ENCODE measurements around the gene P2RX6. TPM values are rescaled to one million over a fixed set of nuclear protein-coding genes. Genes with fewer than 3 reads are reported as not detected.

The P2RX6 gene
- total and polyA plus RNA-seq, 9 of the 15 experiments (the other 6 are each of a cell fraction or from before 2014, with no cell fraction given) = 0.01 to 3.9 (median 1.5) TPM; not detected in 1

DNA sequence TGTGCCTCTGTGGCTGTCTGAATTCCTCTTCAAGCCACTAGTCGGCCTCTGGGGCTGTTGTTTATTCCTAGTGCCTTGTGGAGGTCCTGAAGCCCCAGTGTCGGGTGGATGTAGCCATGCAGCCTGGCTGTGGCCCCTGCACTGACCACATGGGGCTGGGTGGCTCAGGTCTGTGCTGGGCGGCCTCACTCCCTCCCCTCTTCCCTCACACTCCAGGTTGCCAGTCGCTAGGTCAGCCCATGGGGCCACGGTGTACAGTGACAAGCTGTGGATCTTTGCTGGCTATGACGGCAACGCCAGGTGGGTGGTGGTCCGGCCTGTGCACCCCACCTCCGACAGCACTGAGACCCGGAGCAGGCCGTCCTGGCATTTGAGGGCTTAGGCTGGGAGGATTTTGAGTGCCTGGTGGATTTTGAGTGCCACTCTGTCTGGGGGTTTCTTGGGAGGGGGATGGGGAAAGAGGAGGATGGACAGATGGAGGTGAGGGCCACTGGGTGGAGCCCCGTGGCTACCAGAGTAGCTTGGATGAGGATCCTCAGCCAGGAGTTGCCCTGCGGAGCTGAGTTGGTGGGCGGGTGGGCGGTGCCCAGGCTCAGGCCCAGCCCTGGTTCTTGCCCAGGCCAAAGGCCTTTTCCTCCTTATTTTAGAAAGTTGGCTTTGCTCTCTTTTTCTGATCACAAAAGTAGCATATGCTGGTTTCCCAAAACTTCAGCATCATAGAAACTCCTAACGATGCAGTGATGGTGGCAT lies 26.2 kb upstream of the P2RX6 start (continued):
- TF ChIP-seq, protein P1, sequence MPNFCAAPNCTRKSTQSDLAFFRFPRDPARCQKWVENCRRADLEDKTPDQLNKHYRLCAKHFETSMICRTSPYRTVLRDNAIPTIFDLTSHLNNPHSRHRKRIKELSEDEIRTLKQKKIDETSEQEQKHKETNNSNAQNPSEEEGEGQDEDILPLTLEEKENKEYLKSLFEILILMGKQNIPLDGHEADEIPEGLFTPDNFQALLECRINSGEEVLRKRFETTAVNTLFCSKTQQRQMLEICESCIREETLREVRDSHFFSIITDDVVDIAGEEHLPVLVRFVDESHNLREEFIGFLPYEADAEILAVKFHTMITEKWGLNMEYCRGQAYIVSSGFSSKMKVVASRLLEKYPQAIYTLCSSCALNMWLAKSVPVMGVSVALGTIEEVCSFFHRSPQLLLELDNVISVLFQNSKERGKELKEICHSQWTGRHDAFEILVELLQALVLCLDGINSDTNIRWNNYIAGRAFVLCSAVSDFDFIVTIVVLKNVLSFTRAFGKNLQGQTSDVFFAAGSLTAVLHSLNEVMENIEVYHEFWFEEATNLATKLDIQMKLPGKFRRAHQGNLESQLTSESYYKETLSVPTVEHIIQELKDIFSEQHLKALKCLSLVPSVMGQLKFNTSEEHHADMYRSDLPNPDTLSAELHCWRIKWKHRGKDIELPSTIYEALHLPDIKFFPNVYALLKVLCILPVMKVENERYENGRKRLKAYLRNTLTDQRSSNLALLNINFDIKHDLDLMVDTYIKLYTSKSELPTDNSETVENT (CRISPR knock-in tag; IDR thresholded peaks at IDR 0.05) = peak; percentile 85

DNA sequence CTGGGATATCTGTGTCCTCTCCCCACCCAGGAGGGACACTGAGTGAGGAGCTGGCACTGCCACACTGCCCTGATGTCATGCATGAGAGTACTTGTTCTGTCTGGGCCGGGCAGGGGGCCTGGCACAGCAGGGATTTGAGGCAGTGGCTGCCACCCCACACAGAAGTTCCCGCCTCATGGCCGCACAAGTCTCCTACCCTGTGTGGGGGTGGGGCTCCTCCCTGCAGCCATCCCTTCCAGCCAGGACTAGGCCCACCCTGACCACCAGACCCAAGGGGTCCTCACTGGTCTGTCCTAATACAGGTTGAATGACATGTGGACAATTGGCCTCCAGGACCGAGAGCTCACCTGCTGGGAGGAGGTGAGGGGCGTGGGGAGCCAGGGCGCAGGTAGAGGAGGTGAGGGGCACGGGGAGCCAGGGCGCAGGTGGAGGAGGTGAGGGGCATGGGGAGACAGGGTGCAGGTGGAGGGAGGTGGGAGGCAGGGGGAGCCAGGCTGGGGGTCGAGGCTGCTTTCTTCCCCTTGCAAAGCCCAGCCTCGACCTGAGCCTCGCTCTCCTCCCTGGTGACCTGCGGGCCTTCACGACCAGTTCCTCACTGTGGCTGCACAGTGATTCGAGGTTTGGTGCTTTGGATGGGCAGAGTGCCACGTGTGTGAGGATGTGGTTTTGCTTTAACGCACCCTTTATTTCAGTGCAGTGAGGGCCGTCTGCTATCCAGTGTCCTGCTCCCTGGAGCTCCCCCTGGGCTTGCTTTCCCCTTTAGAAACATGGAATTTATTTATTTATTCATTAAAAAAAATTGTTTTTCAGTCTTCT lies 25.4 kb upstream of the P2RX6 start:
- FAIRE-seq (peak; percentile 62), DNase-seq (ENCODE audit: extremely low read depth in 1 of 4, low spot score in 3 of 4) (no peak), ATAC-seq (no peak)
- no peaks in the 10 kb centered on the region for H3K9me3 ChIP-seq (replicated peaks; ENCODE audit: control insufficient read depth, insufficient read depth, low read depth, low read length)
- H3K4me3 ChIP-seq = no peak overlapping the region
- peaks cover 88% of the 10 kb centered on the region for H3K36me3 ChIP-seq (ENCODE audit: control insufficient read depth, insufficient read depth, low read length)
- peak overlapping the region in 1 of 2 experiments; percentile 78; a peak in 2 of 4 replicates for H3K9ac ChIP-seq (ENCODE audit: insufficient read depth in 1 of 2, low read depth in 2 of 2, low read length in 2 of 2)
- H2AFZ ChIP-seq (ENCODE audit: low read depth, low read length) = no peak overlapping the region
- intact Hi-C loops (cut with micrococcal nuclease) (no loop called here), in situ Hi-C loops (cut with MboI) (no loop called here)
- peaks cover 15% of the 10 kb centered on the region for H3K9me1 ChIP-seq (ENCODE audit: control insufficient read depth, insufficient read depth, low read length)
- H3K79me2 ChIP-seq (ENCODE audit: control insufficient read depth, insufficient read depth, low read length) = no peaks in the 10 kb centered on the region
- H4K20me1 ChIP-seq (replicated peaks; ENCODE audit: control insufficient read depth, insufficient read depth, low read length) = peaks cover 14% of the 10 kb centered on the region; the same call in 1 of the 2 replicates
- peaks cover 0 to 53% of the 10 kb centered on the region in 2 experiments; a peak in 2 of 5 replicates for H3K4me1 ChIP-seq (replicated peaks in 1 of 2; ENCODE audit: control insufficient read depth in 2 of 2, insufficient read depth in 2 of 2, low read length in 2 of 2)
- no peaks in the 10 kb centered on the region for H3K27me3 ChIP-seq (ENCODE audit: control insufficient read depth in 2 of 2, insufficient read depth in 2 of 2, low read length in 2 of 2)
- BruUV-seq (replicated peaks) = no TSS peak
- ChIA-PET POLR2A (interaction anchor here (0.6 to 17.9 kb wide), 9 partner anchors 7 to 648 kb away, joined by 3 to 451 read pairs (median 6); partner anchors contain the start of genes AIFM3, LZTR1 and THAP7), CTCF (ENCODE audit: low intra/inter-chr PET ratio) (no interaction called here)
- H3K27ac ChIP-seq (ENCODE audit: extremely low read depth, low read depth, low read length) = no peak overlapping the region
- no peak overlapping the region for H3K4me2 ChIP-seq (ENCODE audit: insufficient read depth, low read length)
- WGBS (ENCODE audit: insufficient coverage, low coverage, missing lambda C conversion rate) = 76% methylated on average over 17 of the region's 17 CpGs
- no peak for TF ChIP-seq TBP (optimal IDR thresholded peaks at IDR 0.05; ENCODE audit: low read depth, low read length)
- TF ChIP-seq, protein P1 (CRISPR knock-in tag; IDR thresholded peaks at IDR 0.05) = 0 out of 2 replicates have a peak, but pooled peaks have one; percentile 7
- TF ChIP-seq ZNF75A (CRISPR knock-in tag; IDR thresholded peaks at IDR 0.05) = no peak
- TF ChIP-seq PURB (CRISPR knock-in tag; IDR thresholded peaks at IDR 0.05; ENCODE audit: low read depth) = no peak
- no peak for TF ChIP-seq ZNF408 (CRISPR knock-in tag; IDR thresholded peaks at IDR 0.05; ENCODE audit: low read depth)
- TF ChIP-seq RBFOX2 (IDR thresholded peaks at IDR 0.05; ENCODE audit: low read depth, low read length) = peak; percentile 48; the same call in 1 of the 2 replicates
- TF ChIP-seq, protein P2, sequence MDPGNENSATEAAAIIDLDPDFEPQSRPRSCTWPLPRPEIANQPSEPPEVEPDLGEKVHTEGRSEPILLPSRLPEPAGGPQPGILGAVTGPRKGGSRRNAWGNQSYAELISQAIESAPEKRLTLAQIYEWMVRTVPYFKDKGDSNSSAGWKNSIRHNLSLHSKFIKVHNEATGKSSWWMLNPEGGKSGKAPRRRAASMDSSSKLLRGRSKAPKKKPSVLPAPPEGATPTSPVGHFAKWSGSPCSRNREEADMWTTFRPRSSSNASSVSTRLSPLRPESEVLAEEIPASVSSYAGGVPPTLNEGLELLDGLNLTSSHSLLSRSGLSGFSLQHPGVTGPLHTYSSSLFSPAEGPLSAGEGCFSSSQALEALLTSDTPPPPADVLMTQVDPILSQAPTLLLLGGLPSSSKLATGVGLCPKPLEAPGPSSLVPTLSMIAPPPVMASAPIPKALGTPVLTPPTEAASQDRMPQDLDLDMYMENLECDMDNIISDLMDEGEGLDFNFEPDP (CRISPR knock-in tag; IDR thresholded peaks at IDR 0.05) = 0 out of 2 replicates have a peak, but pooled peaks have one; percentile 6
- no peak for TF ChIP-seq DIDO1 (tag; IDR thresholded peaks at IDR 0.05; ENCODE audit: low read depth)
- TF ChIP-seq POLR2G (IDR thresholded peaks at IDR 0.05; ENCODE audit: low read depth, low read length) = peak; percentile 62
- TF ChIP-seq RUNX1 (IDR thresholded peaks at IDR 0.05; ENCODE audit: low read depth) = no peak
- peak; percentile 17; the same call in 1 of the 2 replicates for TF ChIP-seq OTX1 (CRISPR knock-in tag; IDR thresholded peaks at IDR 0.05)

Measured in K562 (cell line).